GM12874 (cell line): ENCODE results near the gene PIP5K1B.

ENCODE experiments used
- TF ChIP-seq, protein P1 (sequence below): IDR thresholded peaks from 2 replicates; pipeline ENCODE4 v1.5.1; 2011; ENCODE audit warnings: low read depth, mild to moderate bottlenecking, control low read depth, low read length, moderate library complexity; ENCODE audit not compliant: insufficient read depth

Gene PIP5K1B

GRCh38 chr9:68970151-68970550, 265.1 kb downstream of the PIP5K1B start:
- TF ChIP-seq, protein P1, sequence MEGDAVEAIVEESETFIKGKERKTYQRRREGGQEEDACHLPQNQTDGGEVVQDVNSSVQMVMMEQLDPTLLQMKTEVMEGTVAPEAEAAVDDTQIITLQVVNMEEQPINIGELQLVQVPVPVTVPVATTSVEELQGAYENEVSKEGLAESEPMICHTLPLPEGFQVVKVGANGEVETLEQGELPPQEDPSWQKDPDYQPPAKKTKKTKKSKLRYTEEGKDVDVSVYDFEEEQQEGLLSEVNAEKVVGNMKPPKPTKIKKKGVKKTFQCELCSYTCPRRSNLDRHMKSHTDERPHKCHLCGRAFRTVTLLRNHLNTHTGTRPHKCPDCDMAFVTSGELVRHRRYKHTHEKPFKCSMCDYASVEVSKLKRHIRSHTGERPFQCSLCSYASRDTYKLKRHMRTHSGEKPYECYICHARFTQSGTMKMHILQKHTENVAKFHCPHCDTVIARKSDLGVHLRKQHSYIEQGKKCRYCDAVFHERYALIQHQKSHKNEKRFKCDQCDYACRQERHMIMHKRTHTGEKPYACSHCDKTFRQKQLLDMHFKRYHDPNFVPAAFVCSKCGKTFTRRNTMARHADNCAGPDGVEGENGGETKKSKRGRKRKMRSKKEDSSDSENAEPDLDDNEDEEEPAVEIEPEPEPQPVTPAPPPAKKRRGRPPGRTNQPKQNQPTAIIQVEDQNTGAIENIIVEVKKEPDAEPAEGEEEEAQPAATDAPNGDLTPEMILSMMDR, result no peak

- TF ChIP-seq, protein P1, result no peak
Measured at GRCh38 chr9:68973619-68974018, 268.6 kb downstream of the PIP5K1B start.

- TF ChIP-seq, protein P1, result no peak
Measured at GRCh38 chr9:68974431-68974830, 269.4 kb downstream of the PIP5K1B start.

GRCh38 chr9:68974901-68975300, 269.9 kb downstream of the PIP5K1B start:
- TF ChIP-seq, protein P1, result no peak

GRCh38 chr9:68975365-68976043, 270.5 kb downstream of the PIP5K1B start:
- TF ChIP-seq, protein P1, result no peak

- TF ChIP-seq, protein P1, result no peak
Measured at GRCh38 chr9:68978066-68978465, 273.0 kb downstream of the PIP5K1B start.

DNA sequence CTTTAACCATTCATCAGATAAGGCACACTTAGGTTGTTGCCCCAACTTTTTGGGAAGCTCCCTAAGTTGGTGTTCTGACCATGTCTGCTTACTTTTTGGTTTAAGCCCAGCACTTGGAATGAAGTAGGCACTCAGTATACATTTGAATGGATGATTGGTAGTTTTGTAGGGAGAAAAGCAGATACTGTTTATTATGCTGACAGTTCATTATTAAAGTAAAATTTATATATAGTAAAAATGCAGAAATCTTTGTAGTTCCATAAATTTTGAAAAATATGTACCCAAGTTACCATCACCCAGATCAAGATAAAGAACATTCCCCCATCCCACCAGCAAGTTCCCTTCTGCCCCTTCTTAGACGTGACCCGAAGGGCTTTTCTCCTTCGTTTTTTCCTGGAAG, 273.5 kb downstream of the PIP5K1B start:
- TF ChIP-seq, protein P1, result no peak
